ENCODE results near the gene FCMR. TPM values are rescaled to one million over a fixed set of nuclear protein-coding genes. Genes with fewer than 3 reads are reported as not detected.

The FCMR gene
- polyA plus RNA-seq (2013, experiment 1 of 2) = not detected
- polyA plus RNA-seq (2013, experiment 2 of 2) = not detected

GRCh38 chr1:206921772-206922265 lies at the start of gene FCMR:
Gene FCMR (minus strand): TSS chr1:206921941. CDS start chr1:206921854, 87 bp downstream.
- no peaks in the 10 kb centered on the region for H3K4me1 ChIP-seq (ENCODE audit: control insufficient read depth, insufficient read depth, low read length, poor library complexity, severe bottlenecking)
- H3K9me3 ChIP-seq (ENCODE audit: control insufficient read depth, low read length) = no peaks in the 10 kb centered on the region
- H3K27ac ChIP-seq (ENCODE audit: low read depth, low read length, severe bottlenecking) = no peak within 1 kb of the TSS
- no peaks in the 10 kb centered on the region for H3K36me3 ChIP-seq (ENCODE audit: control insufficient read depth, insufficient read depth, low read length)
- no peak within 1 kb of the TSS for H3K4me3 ChIP-seq (ENCODE audit: extremely low read depth, insufficient read depth, low read length, poor library complexity, severe bottlenecking)
- WGBS, 2 experiments (ENCODE audit: insufficient coverage in 2 of 2) = 86% methylated on average over 6 to 7 of the region's 7 CpGs

GRCh38 chr1:206971029-206971655 lies 49.4 kb upstream of the FCMR start:
- Histone ChIP-seq H3K36me3 (ENCODE audit: control insufficient read depth, insufficient read depth, low read length) (no peaks in the 10 kb centered on the region), H3K4me3 (ENCODE audit: extremely low read depth, insufficient read depth, low read length, poor library complexity, severe bottlenecking) (no peak overlapping the region)

GRCh38 chr1:206970446-206970845 lies 48.7 kb upstream of the FCMR start, which contains the start of gene FCAMR:
Gene FCAMR (minus strand): TSS chr1:206970460. CDS start chr1:206970125, 335 bp downstream.
- Histone ChIP-seq H3K27ac (ENCODE audit: low read depth, low read length, severe bottlenecking) (no peak within 1 kb of the TSS), H3K4me1 (ENCODE audit: control insufficient read depth, insufficient read depth, low read length, poor library complexity, severe bottlenecking) (no peaks in the 10 kb centered on the region), H3K9me3 (ENCODE audit: control insufficient read depth, low read length) (no peaks in the 10 kb centered on the region), H3K36me3 (ENCODE audit: control insufficient read depth, insufficient read depth, low read length) (no peaks in the 10 kb centered on the region), H3K4me3 (ENCODE audit: extremely low read depth, insufficient read depth, low read length, poor library complexity, severe bottlenecking) (no peak within 1 kb of the TSS)
- 86 to 92% methylated on average over 1 of the region's 2 CpGs for WGBS, 2 experiments (ENCODE audit: insufficient coverage in 2 of 2)

More at GRCh38 chr1:206971029-206971655, 49.4 kb upstream of the FCMR start:
- H3K9me3 ChIP-seq (ENCODE audit: control insufficient read depth, low read length) = no peaks in the 10 kb centered on the region
- H3K4me1 ChIP-seq (ENCODE audit: control insufficient read depth, insufficient read depth, low read length, poor library complexity, severe bottlenecking) = no peaks in the 10 kb centered on the region
- WGBS, 2 experiments (ENCODE audit: insufficient coverage in 2 of 2) = no CpG with 5 or more reads among the region's 2 CpGs
- no peak overlapping the region for H3K27ac ChIP-seq (ENCODE audit: low read depth, low read length, severe bottlenecking)

GRCh38 chr1:206969090-206969489 lies 47.3 kb upstream of the FCMR start:
- Histone ChIP-seq H3K9me3 (ENCODE audit: control insufficient read depth, low read length) (no peaks in the 10 kb centered on the region), H3K4me1 (ENCODE audit: control insufficient read depth, insufficient read depth, low read length, poor library complexity, severe bottlenecking) (no peaks in the 10 kb centered on the region), H3K36me3 (ENCODE audit: control insufficient read depth, insufficient read depth, low read length) (no peaks in the 10 kb centered on the region), H3K27ac (ENCODE audit: low read depth, low read length, severe bottlenecking) (no peak overlapping the region), H3K4me3 (ENCODE audit: extremely low read depth, insufficient read depth, low read length, poor library complexity, severe bottlenecking) (no peak overlapping the region)
- WGBS, 2 experiments (ENCODE audit: insufficient coverage in 2 of 2) = 89 to 90% methylated on average over 1 to 2 of the region's 5 CpGs

GRCh38 chr1:206967096-206967849 lies 45.5 kb upstream of the FCMR start:
- H3K36me3 ChIP-seq (ENCODE audit: control insufficient read depth, insufficient read depth, low read length) = no peaks in the 10 kb centered on the region
- H3K27ac ChIP-seq (ENCODE audit: low read depth, low read length, severe bottlenecking) = no peak overlapping the region
- H3K4me3 ChIP-seq (ENCODE audit: extremely low read depth, insufficient read depth, low read length, poor library complexity, severe bottlenecking) = no peak overlapping the region
- H3K4me1 ChIP-seq (ENCODE audit: control insufficient read depth, insufficient read depth, low read length, poor library complexity, severe bottlenecking) = no peaks in the 10 kb centered on the region
- H3K9me3 ChIP-seq (ENCODE audit: control insufficient read depth, low read length) = no peaks in the 10 kb centered on the region
- 76 to 90% methylated on average over 4 to 6 of the region's 8 CpGs for WGBS, 2 experiments (ENCODE audit: insufficient coverage in 2 of 2)

GRCh38 chr1:206965781-206966180 lies 44.0 kb upstream of the FCMR start:
- Histone ChIP-seq H3K27ac (ENCODE audit: low read depth, low read length, severe bottlenecking) (no peak overlapping the region), H3K4me1 (ENCODE audit: control insufficient read depth, insufficient read depth, low read length, poor library complexity, severe bottlenecking) (no peaks in the 10 kb centered on the region), H3K36me3 (ENCODE audit: control insufficient read depth, insufficient read depth, low read length) (no peaks in the 10 kb centered on the region), H3K9me3 (ENCODE audit: control insufficient read depth, low read length) (no peaks in the 10 kb centered on the region), H3K4me3 (ENCODE audit: extremely low read depth, insufficient read depth, low read length, poor library complexity, severe bottlenecking) (no peak overlapping the region)
- 69 to 75% methylated on average over 2 of the region's 2 CpGs for WGBS, 2 experiments (ENCODE audit: insufficient coverage in 2 of 2)

GRCh38 chr1:206963740-206964139 lies 42.0 kb upstream of the FCMR start:
- Histone ChIP-seq H3K4me3 (ENCODE audit: extremely low read depth, insufficient read depth, low read length, poor library complexity, severe bottlenecking) (no peak overlapping the region), H3K36me3 (ENCODE audit: control insufficient read depth, insufficient read depth, low read length) (no peaks in the 10 kb centered on the region), H3K27ac (ENCODE audit: low read depth, low read length, severe bottlenecking) (no peak overlapping the region), H3K9me3 (ENCODE audit: control insufficient read depth, low read length) (no peaks in the 10 kb centered on the region), H3K4me1 (ENCODE audit: control insufficient read depth, insufficient read depth, low read length, poor library complexity, severe bottlenecking) (no peaks in the 10 kb centered on the region)
- 83 to 86% methylated on average over 1 of the region's 1 CpG for WGBS, 2 experiments (ENCODE audit: insufficient coverage in 2 of 2)

GRCh38 chr1:206963119-206963712 lies 41.5 kb upstream of the FCMR start:
- H3K27ac ChIP-seq (ENCODE audit: low read depth, low read length, severe bottlenecking) = no peak overlapping the region
- WGBS, 2 experiments (ENCODE audit: insufficient coverage in 2 of 2) = 93 to 100% methylated on average over 3 to 4 of the region's 5 CpGs
- no peaks in the 10 kb centered on the region for H3K36me3 ChIP-seq (ENCODE audit: control insufficient read depth, insufficient read depth, low read length)
- no peaks in the 10 kb centered on the region for H3K9me3 ChIP-seq (ENCODE audit: control insufficient read depth, low read length)
- H3K4me3 ChIP-seq (ENCODE audit: extremely low read depth, insufficient read depth, low read length, poor library complexity, severe bottlenecking) = no peak overlapping the region
- H3K4me1 ChIP-seq (ENCODE audit: control insufficient read depth, insufficient read depth, low read length, poor library complexity, severe bottlenecking) = no peaks in the 10 kb centered on the region

GRCh38 chr1:206962272-206962671 lies 40.5 kb upstream of the FCMR start:
- H3K36me3 ChIP-seq (ENCODE audit: control insufficient read depth, insufficient read depth, low read length) = no peaks in the 10 kb centered on the region
- H3K9me3 ChIP-seq (ENCODE audit: control insufficient read depth, low read length) = no peaks in the 10 kb centered on the region
- WGBS, 2 experiments (ENCODE audit: insufficient coverage in 2 of 2) = 89 to 95% methylated on average over 4 to 7 of the region's 7 CpGs
- no peaks in the 10 kb centered on the region for H3K4me1 ChIP-seq (ENCODE audit: control insufficient read depth, insufficient read depth, low read length, poor library complexity, severe bottlenecking)
- no peak overlapping the region for H3K27ac ChIP-seq (ENCODE audit: low read depth, low read length, severe bottlenecking)
- H3K4me3 ChIP-seq (ENCODE audit: extremely low read depth, insufficient read depth, low read length, poor library complexity, severe bottlenecking) = no peak overlapping the region

- H3K36me3 ChIP-seq (ENCODE audit: control insufficient read depth, insufficient read depth, low read length) = no peaks in the 10 kb centered on the region
- WGBS, 2 experiments (ENCODE audit: insufficient coverage in 2 of 2) = 83% methylated on average over 3 of the region's 3 CpGs; no CpG with 5 or more reads in 1 of the 2 experiments
- no peak overlapping the region for H3K27ac ChIP-seq (ENCODE audit: low read depth, low read length, severe bottlenecking)
- no peaks in the 10 kb centered on the region for H3K4me1 ChIP-seq (ENCODE audit: control insufficient read depth, insufficient read depth, low read length, poor library complexity, severe bottlenecking)
- no peak overlapping the region for H3K4me3 ChIP-seq (ENCODE audit: extremely low read depth, insufficient read depth, low read length, poor library complexity, severe bottlenecking)
- H3K9me3 ChIP-seq (ENCODE audit: control insufficient read depth, low read length) = no peaks in the 10 kb centered on the region
These were observed 39.9 kb upstream of the FCMR start for GRCh38 chr1:206961668-206962067.
